GM10248 (cell line): Measurements from ENCODE around the gene SPG21.

Experiments used
- CTCF ChIA-PET: fragments of 300-600 bp; sonication (Branson Sonifier 250); formaldehyde crosslinking; extraction: SDS; loops from one replicate; lab custom pipeline; 2021; ENCODE audit warnings: antibody characterized with exemption; lab: Yijun Ruan, JAX
- POLR2A ChIA-PET: fragments of 350-650 bp; sonication (Branson Sonifier 250); formaldehyde crosslinking; extraction: SDS; loops from one replicate; lab custom pipeline; 2020; ENCODE audit warnings: antibody characterized with exemption; lab: Yijun Ruan, JAX
- DNase-seq: peaks from one replicate; pipeline ENCODE4 v3.0.0; 2012; ENCODE audit errors: extremely low spot score
- CTCF ChIP-seq: IDR thresholded peaks from 2 replicates; pipeline ENCODE4 v1.5.1; 2012; ENCODE audit warnings: mild to moderate bottlenecking, low read depth; ENCODE audit errors: extremely low read depth, missing control alignments, control extremely low read depth

The SPG21 gene

GRCh38 chr15:64985366-64986033 lies 4.2 kb downstream of the SPG21 start:
- ChIA-PET CTCF (interaction anchor here (1.2 to 2.0 kb wide), 2 partner anchors 12 to 15 kb away, joined by 4 to 8 read pairs; no protein-coding TSS in a partner anchor), POLR2A (no interaction called here)
- no peak for TF ChIP-seq CTCF
- no peak for DNase-seq

- CTCF ChIA-PET, result no interaction called here
- no peak for DNase-seq
- POLR2A ChIA-PET, result interaction anchor here (0.5 kb wide), 1 partner anchor 23 kb away, joined by 4 read pairs; no protein-coding TSS in a partner anchor
- TF ChIP-seq CTCF, result no peak
These were observed 7.2 kb downstream of the SPG21 start for GRCh38 chr15:64982472-64982871.

GRCh38 chr15:64981812-64982431 lies 7.8 kb downstream of the SPG21 start:
- POLR2A ChIA-PET, result no interaction called here

GRCh38 chr15:64979252-64979710 lies 10.4 kb downstream of the SPG21 start:
- DNase-seq, result no peak
- ChIA-PET POLR2A (no interaction called here), CTCF (no interaction called here)
- no peak for TF ChIP-seq CTCF

More at GRCh38 chr15:64981812-64982431, 7.8 kb downstream of the SPG21 start:
- CTCF ChIA-PET, result interaction anchor here (0.8 to 1.3 kb wide), 2 partner anchors 33 to 254 kb away, joined by 3 read pairs; no protein-coding TSS in a partner anchor
- no peak for TF ChIP-seq CTCF
- DNase-seq, result no peak

- DNase-seq, result no peak
- TF ChIP-seq CTCF, result no peak
- ChIA-PET CTCF (interaction anchor here (1.5 kb wide), 1 partner anchor 12 kb away, joined by 3 read pairs; no protein-coding TSS in a partner anchor), POLR2A (interaction anchor here (0.6 to 0.7 kb wide), 2 partner anchors 298 to 1131 kb away, joined by 3 read pairs; no protein-coding TSS in a partner anchor)
These were observed 14.3 kb downstream of the SPG21 start for GRCh38 chr15:64975390-64975789.

GRCh38 chr15:64970698-64971097 lies 19.0 kb downstream of the SPG21 start:
- ChIA-PET POLR2A (no interaction called here), CTCF (interaction anchor here (1.0 to 1.4 kb wide), 2 partner anchors 9 to 10 kb away, joined by 4 to 7 read pairs; no protein-coding TSS in a partner anchor)
- DNase-seq, result no peak
- no peak for TF ChIP-seq CTCF
